Measurements from ENCODE around the gene LUC7L.
"Not testable (repeated sequence)": the region's sequence is repeated elsewhere in the genome, so short reads cannot be mapped to it uniquely, and the experiment has no call there.

The LUC7L gene

DNA sequence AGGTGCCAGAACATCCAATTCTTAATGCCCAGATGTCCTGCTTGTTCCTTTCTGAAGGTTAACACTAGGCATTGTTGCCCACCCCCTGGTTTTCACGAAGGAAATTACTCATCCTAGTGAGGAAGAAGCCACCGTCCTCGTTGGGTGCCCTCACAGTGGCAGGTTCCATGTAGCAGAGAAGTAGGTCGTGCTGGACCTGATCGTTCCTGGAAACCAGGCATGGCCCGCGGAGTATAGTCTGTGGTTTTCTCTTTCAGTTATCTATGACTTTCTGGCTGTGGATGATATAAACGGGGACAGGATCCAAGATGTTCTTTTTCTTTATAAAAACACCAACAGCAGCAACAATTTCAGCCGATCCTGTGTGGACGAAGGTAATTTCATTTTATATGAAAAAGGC is 30.0 kb upstream of the LUC7L start:
- 97% methylated on average over 7 of the region's 10 CpGs for WGBS
- H3K9me3 ChIP-seq (ENCODE audit: control insufficient read depth, low read length) = no peaks in the 10 kb centered on the region

GRCh38 chr16:258091-258490 is 28.8 kb upstream of the LUC7L start:
- H3K4ac ChIP-seq (ENCODE audit: low read depth in 1 of 2, low read length in 2 of 2); H3K27ac ChIP-seq (ENCODE audit: low read length, poor library complexity, severe bottlenecking); H3K9me3 ChIP-seq (ENCODE audit: control insufficient read depth, low read length); H2AK5ac ChIP-seq (ENCODE audit: low read length, severe bottlenecking); H3K9ac ChIP-seq (ENCODE audit: low read length); H2BK15ac ChIP-seq (ENCODE audit: low read depth, poor library complexity, severe bottlenecking); H2BK120ac ChIP-seq (ENCODE audit: low read depth, low read length); H3K27me3 ChIP-seq (ENCODE audit: control insufficient read depth in 1 of 2, insufficient read depth in 1 of 2, low read length in 2 of 2); H3K23ac ChIP-seq (ENCODE audit: low read length in 2 of 2); H3K4me2 ChIP-seq (ENCODE audit: low read length, poor library complexity, severe bottlenecking); H2BK5ac ChIP-seq (ENCODE audit: low read depth, low read length, poor library complexity, severe bottlenecking); H3K14ac ChIP-seq (ENCODE audit: low read length in 2 of 2); H3K4me1 ChIP-seq (ENCODE audit: control insufficient read depth, insufficient read depth, low read depth, low read length); H3K4me3 ChIP-seq (ENCODE audit: insufficient read depth in 1 of 2, low read depth in 1 of 2, low read length in 2 of 2); H4K91ac ChIP-seq (ENCODE audit: low read length); DNase-seq; H4K8ac ChIP-seq (ENCODE audit: low read length); H2AFZ ChIP-seq (ENCODE audit: low read depth, low read length); H2BK12ac ChIP-seq (ENCODE audit: low read length in 2 of 2); H3K18ac ChIP-seq (ENCODE audit: low read depth in 1 of 2, low read length in 2 of 2); H3K79me1 ChIP-seq (replicated peaks; ENCODE audit: low read length, poor library complexity, severe bottlenecking): not testable (repeated sequence)
- H3K36me3 ChIP-seq (ENCODE audit: control insufficient read depth in 1 of 2, insufficient read depth in 2 of 2, low read depth in 1 of 2, low read length in 2 of 2) = peaks cover 66 to 70% of the 10 kb centered on the region in 2 experiments
- WGBS = 98% methylated on average over 5 of the region's 13 CpGs

More for the DNA sequence above, 30.0 kb upstream of the LUC7L start:
- Histone ChIP-seq H4K91ac (ENCODE audit: low read length) (no peak overlapping the region), H2BK12ac (ENCODE audit: low read length in 2 of 2) (no peak overlapping the region), H2AK5ac (ENCODE audit: low read length, severe bottlenecking) (no peak overlapping the region), H3K27me3 (ENCODE audit: control insufficient read depth in 1 of 2, insufficient read depth in 1 of 2, low read length in 2 of 2) (no peaks in the 10 kb centered on the region), H3K9ac (ENCODE audit: low read length) (no peak overlapping the region), H2AFZ (ENCODE audit: low read depth, low read length) (no peak overlapping the region), H3K23ac (ENCODE audit: low read length in 2 of 2) (no peak overlapping the region), H2BK15ac (ENCODE audit: low read depth, poor library complexity, severe bottlenecking) (no peak overlapping the region), H3K18ac (ENCODE audit: low read depth in 1 of 2, low read length in 2 of 2) (no peak overlapping the region), H3K14ac (ENCODE audit: low read length in 2 of 2) (no peak overlapping the region), H3K4me1 (ENCODE audit: control insufficient read depth, insufficient read depth, low read depth, low read length) (peaks cover 2% of the 10 kb centered on the region), H3K79me1 (replicated peaks; ENCODE audit: low read length, poor library complexity, severe bottlenecking) (no peaks in the 10 kb centered on the region), H2BK120ac (ENCODE audit: low read depth, low read length) (no peak overlapping the region), H2BK5ac (ENCODE audit: low read depth, low read length, poor library complexity, severe bottlenecking) (no peak overlapping the region), H3K4me3 (ENCODE audit: insufficient read depth in 1 of 2, low read depth in 1 of 2, low read length in 2 of 2) (no peak overlapping the region), H3K36me3 (ENCODE audit: control insufficient read depth in 1 of 2, insufficient read depth in 2 of 2, low read depth in 1 of 2, low read length in 2 of 2) (peaks cover 69 to 72% of the 10 kb centered on the region in 2 experiments), H3K4ac (ENCODE audit: low read depth in 1 of 2, low read length in 2 of 2) (no peak overlapping the region), H4K8ac (ENCODE audit: low read length) (no peak overlapping the region), H3K27ac (ENCODE audit: low read length, poor library complexity, severe bottlenecking) (no peak overlapping the region), H3K4me2 (ENCODE audit: low read length, poor library complexity, severe bottlenecking) (no peak overlapping the region)
- no peak for DNase-seq

DNA sequence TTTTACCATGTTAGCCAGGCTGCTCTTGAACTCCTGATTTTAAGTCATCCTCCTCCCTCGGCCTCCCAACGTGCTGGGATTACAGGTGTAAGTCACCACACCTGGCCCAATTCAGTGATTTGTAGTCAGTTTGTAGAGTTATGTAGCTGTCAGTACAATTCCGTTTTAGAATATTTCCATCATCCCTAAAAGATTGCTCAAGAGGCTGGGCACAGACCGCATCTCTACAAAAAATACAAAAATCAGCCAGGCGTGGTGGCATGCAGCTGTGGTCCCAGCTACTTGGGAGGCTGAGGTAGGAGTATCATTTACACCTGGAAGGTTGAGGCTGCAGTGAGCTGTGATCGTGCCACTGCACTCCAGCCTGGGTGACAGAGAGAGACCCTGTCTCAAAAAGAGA is 25.9 kb upstream of the LUC7L start:
- Histone ChIP-seq H3K9ac (ENCODE audit: low read length) (no peak overlapping the region), H2BK12ac (ENCODE audit: low read length in 2 of 2) (no peak overlapping the region), H3K4ac (ENCODE audit: low read depth in 1 of 2, low read length in 2 of 2) (no peak overlapping the region), H3K4me3 (ENCODE audit: insufficient read depth in 1 of 2, low read depth in 1 of 2, low read length in 2 of 2) (no peak overlapping the region), H2BK5ac (ENCODE audit: low read depth, low read length, poor library complexity, severe bottlenecking) (no peak overlapping the region), H4K8ac (ENCODE audit: low read length) (no peak overlapping the region), H3K27me3 (ENCODE audit: control insufficient read depth in 1 of 2, insufficient read depth in 1 of 2, low read length in 2 of 2) (no peaks in the 10 kb centered on the region), H3K9me3 (ENCODE audit: control insufficient read depth, low read length) (no peaks in the 10 kb centered on the region), H3K4me2 (ENCODE audit: low read length, poor library complexity, severe bottlenecking) (no peak overlapping the region), H3K27ac (ENCODE audit: low read length, poor library complexity, severe bottlenecking) (no peak overlapping the region), H3K36me3 (ENCODE audit: control insufficient read depth in 1 of 2, insufficient read depth in 2 of 2, low read depth in 1 of 2, low read length in 2 of 2) (peaks cover 58 to 59% of the 10 kb centered on the region in 2 experiments), H4K91ac (ENCODE audit: low read length) (no peak overlapping the region), H2AFZ (ENCODE audit: low read depth, low read length) (no peak overlapping the region), H2BK120ac (ENCODE audit: low read depth, low read length) (no peak overlapping the region), H3K18ac (ENCODE audit: low read depth in 1 of 2, low read length in 2 of 2) (no peak overlapping the region), H3K4me1 (ENCODE audit: control insufficient read depth, insufficient read depth, low read depth, low read length) (peaks cover 4% of the 10 kb centered on the region), H2AK5ac (ENCODE audit: low read length, severe bottlenecking) (no peak overlapping the region), H3K79me1 (replicated peaks; ENCODE audit: low read length, poor library complexity, severe bottlenecking) (peaks cover 8% of the 10 kb centered on the region), H2BK15ac (ENCODE audit: low read depth, poor library complexity, severe bottlenecking) (no peak overlapping the region), H3K23ac (ENCODE audit: low read length in 2 of 2) (no peak overlapping the region), H3K14ac (ENCODE audit: low read length in 2 of 2) (no peak overlapping the region)
- no peak for DNase-seq
- 100% methylated on average over 5 of the region's 6 CpGs for WGBS

- Histone ChIP-seq H2BK15ac (ENCODE audit: low read depth, poor library complexity, severe bottlenecking) (no peak overlapping the region), H3K27ac (ENCODE audit: low read length, poor library complexity, severe bottlenecking) (no peak overlapping the region), H2AFZ (ENCODE audit: low read depth, low read length) (no peak overlapping the region), H2AK5ac (ENCODE audit: low read length, severe bottlenecking) (no peak overlapping the region), H3K79me1 (replicated peaks; ENCODE audit: low read length, poor library complexity, severe bottlenecking) (peaks cover 9% of the 10 kb centered on the region), H4K8ac (ENCODE audit: low read length) (no peak overlapping the region), H3K9ac (ENCODE audit: low read length) (no peak overlapping the region), H3K9me3 (ENCODE audit: control insufficient read depth, low read length) (no peaks in the 10 kb centered on the region), H3K27me3 (ENCODE audit: control insufficient read depth in 1 of 2, insufficient read depth in 1 of 2, low read length in 2 of 2) (no peaks in the 10 kb centered on the region), H3K4me1 (ENCODE audit: control insufficient read depth, insufficient read depth, low read depth, low read length) (peaks cover 3% of the 10 kb centered on the region), H2BK12ac (ENCODE audit: low read length in 2 of 2) (no peak overlapping the region), H3K23ac (ENCODE audit: low read length in 2 of 2) (no peak overlapping the region), H4K91ac (ENCODE audit: low read length) (no peak overlapping the region), H3K4ac (ENCODE audit: low read depth in 1 of 2, low read length in 2 of 2) (no peak overlapping the region), H2BK5ac (ENCODE audit: low read depth, low read length, poor library complexity, severe bottlenecking) (no peak overlapping the region), H3K36me3 (ENCODE audit: control insufficient read depth in 1 of 2, insufficient read depth in 2 of 2, low read depth in 1 of 2, low read length in 2 of 2) (peaks cover 52 to 56% of the 10 kb centered on the region in 2 experiments), H3K4me2 (ENCODE audit: low read length, poor library complexity, severe bottlenecking) (no peak overlapping the region), H2BK120ac (ENCODE audit: low read depth, low read length) (no peak overlapping the region), H3K4me3 (ENCODE audit: insufficient read depth in 1 of 2, low read depth in 1 of 2, low read length in 2 of 2) (no peak overlapping the region), H3K18ac (ENCODE audit: low read depth in 1 of 2, low read length in 2 of 2) (no peak overlapping the region), H3K14ac (ENCODE audit: low read length in 2 of 2) (no peak overlapping the region)
- 99% methylated on average over 25 of the region's 25 CpGs for WGBS
- DNase-seq = no peak
Measured at GRCh38 chr16:254461-254860, 25.2 kb upstream of the LUC7L start.

Data from mesenchymal stem cell (in vitro differentiated cells and primary cell).